ENCODE data around the gene ARPIN.

ARPIN gene

DNA sequence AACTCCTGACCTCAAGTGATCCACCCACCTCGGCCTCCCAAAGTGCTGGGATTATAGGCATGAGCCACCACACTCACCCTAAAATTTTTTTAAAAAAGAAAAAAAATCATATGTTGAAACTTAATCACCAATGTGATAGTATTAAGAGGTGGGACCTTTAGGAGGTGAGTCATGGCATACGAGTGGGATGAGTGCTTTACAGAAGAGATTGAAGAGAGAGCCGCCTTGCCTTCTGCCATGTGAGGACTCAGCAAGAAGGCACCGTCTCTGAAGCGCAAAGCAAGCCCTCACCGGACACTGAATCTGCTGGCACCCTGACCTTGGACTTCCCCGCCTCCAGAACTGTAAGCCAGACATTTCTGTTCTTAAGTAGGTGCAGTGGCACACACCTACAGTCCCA is 5.5 kb downstream of the ARPIN start:
- TF ChIP-seq CTCF (IDR thresholded peaks at IDR 0.05): no peak
- TF ChIP-seq ZFX (IDR thresholded peaks at IDR 0.05; ENCODE audit: borderline replicate concordance): no peak

DNA sequence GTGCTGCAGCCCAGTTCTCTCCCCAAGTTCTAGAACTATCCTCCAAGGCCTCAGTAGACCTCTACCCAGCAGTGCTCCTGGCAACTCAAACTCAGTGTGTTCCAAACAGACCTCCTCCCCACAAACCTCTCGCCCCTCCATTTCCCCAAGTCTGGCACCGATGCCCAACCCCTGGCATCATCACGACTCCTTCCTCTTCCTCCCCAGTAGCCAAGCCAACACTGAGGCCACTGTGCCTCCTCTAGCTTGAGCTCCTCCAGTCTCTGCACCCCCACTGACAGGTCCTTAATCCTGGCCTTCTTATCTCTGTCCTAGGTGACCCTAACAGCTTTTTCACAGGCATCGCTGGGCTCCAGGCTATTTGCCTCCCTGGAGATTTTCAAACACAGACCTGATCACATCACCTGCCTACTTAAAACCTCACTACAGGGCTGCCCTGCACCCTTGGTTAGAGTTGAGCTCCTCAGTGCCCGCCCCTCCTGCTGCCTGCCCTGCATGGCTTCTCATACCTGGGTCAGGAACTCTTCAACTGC is 6.8 kb downstream of the ARPIN start:
- TF ChIP-seq CTCF (IDR thresholded peaks at IDR 0.05): no peak
- TF ChIP-seq ZFX (IDR thresholded peaks at IDR 0.05; ENCODE audit: borderline replicate concordance): no peak
- no peak overlapping the region for H3K27ac ChIP-seq

More for the DNA sequence above, 5.5 kb downstream of the ARPIN start:
- H3K27ac ChIP-seq: no peak overlapping the region

- no peak overlapping the region for H3K27ac ChIP-seq
- TF ChIP-seq ZFX (IDR thresholded peaks at IDR 0.05; ENCODE audit: borderline replicate concordance) (no peak), CTCF (IDR thresholded peaks at IDR 0.05) (no peak)
Measured at GRCh38 chr15:89904519-89904918, 8.2 kb downstream of the ARPIN start.

DNA sequence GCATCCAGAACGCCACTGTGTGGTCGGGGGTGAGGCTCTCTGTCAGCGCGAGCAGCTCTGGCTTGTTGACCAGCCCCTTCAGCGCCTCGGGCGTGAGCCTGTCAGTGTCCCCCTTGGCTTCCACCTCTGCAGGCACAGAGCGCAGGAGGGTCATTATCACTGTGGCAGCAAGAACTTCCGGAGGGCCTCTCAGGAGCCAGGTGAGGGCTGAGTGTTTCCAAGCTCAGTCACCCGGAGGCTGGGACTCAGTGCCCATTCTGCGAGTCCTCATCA is 9.0 kb downstream of the ARPIN start:
- no peak overlapping the region for H3K27ac ChIP-seq
- TF ChIP-seq CTCF (IDR thresholded peaks at IDR 0.05) (no peak), ZFX (IDR thresholded peaks at IDR 0.05; ENCODE audit: borderline replicate concordance) (no peak)

GRCh38 chr15:89903015-89903857 is 9.5 kb downstream of the ARPIN start:
- no peak overlapping the region for H3K27ac ChIP-seq
- TF ChIP-seq CTCF (IDR thresholded peaks at IDR 0.05) (no peak), ZFX (IDR thresholded peaks at IDR 0.05; ENCODE audit: borderline replicate concordance) (no peak)

GRCh38 chr15:89900849-89901248 is 11.9 kb downstream of the ARPIN start:
- TF ChIP-seq CTCF (IDR thresholded peaks at IDR 0.05): no peak
- no peak for TF ChIP-seq ZFX (IDR thresholded peaks at IDR 0.05; ENCODE audit: borderline replicate concordance)
- no peak overlapping the region for H3K27ac ChIP-seq

DNA sequence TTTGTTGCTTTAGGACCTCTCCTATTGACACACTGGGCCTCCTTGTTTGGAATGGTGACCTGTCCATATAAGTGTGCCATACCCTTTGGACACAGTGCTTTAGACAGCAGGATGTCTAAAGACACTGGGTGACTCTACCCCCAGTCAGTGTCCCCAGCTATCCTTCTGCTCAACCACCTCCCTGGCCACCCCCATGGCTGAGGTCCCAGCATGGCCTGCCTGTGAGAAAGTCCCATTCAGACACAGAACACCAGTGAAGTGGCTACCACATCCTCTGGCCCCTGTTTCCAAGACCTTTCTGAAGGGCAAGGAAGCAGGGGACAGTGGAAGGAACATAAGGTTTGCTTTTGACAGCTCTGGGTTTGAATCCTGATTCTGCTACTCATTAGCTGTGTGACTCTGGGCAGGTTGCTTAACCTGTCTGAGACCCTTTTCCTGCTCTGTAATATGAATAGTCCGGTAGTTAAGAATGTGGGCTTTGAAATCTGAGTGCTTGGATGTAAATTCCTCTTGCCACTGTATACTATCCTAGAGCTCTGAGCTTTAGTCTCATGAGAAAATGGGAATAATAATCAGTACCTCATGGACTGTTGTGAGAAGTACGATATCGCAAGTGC is 12.7 kb downstream of the ARPIN start:
- TF ChIP-seq CTCF (IDR thresholded peaks at IDR 0.05) (no peak), ZFX (IDR thresholded peaks at IDR 0.05; ENCODE audit: borderline replicate concordance) (no peak)
- no peak overlapping the region for H3K27ac ChIP-seq
